Measurements from ENCODE around the gene RPS18. TPM values are rescaled to one million over a fixed set of nuclear protein-coding genes. Genes with fewer than 3 reads are reported as not detected.

The RPS18 gene
- total and polyA plus RNA-seq, 9 of the 15 experiments (the other 6 are each of a cell fraction or from before 2014, with no cell fraction given) = 5,023 to 17,516 (median 8,131) TPM

DNA sequence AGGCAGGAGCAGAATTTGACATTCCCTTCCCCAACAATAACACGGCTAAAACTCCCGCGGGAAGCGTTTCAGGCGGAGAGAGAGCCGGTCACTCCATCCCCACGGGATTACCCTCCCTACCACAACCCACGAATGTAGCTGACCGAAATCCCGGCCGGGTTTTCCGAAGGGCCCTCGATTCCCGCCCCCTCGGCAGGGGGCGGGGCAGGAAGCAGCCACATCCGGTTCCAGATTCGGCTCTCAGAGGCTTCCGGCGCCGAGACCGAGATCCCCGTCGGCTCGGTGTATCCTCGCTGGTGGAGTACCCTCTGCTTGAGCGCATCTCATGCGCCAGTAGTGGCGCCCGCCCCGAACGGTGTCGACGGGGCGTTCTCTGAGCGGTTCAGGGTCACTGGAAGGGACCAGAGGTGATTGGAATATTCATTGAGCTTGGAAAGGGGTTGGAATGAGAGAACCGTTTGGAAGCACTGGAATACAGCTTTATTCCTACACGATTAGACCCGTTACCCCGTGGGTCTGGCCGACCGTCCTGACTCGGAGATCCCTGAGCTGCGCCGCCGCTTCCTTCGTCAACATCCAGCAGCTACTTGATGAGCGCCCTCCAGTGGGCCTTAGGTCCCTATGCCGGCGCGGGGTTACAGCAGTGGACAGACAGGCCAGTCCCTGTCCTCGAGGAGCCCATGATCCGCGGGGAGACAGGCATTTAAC, 27.5 kb downstream of the RPS18 start (continued):
- TF ChIP-seq, protein P1, sequence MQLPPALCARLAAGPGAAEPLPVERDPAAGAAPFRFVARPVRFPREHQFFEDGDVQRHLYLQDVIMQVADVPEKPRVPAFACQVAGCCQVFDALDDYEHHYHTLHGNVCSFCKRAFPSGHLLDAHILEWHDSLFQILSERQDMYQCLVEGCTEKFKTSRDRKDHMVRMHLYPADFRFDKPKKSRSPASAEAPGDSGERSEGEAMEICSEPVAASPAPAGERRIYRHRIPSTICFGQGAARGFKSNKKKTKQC (CRISPR knock-in tag; IDR thresholded peaks at IDR 0.05) = 0 out of 2 replicates have a peak, but pooled peaks have one; percentile 78
- TF ChIP-seq NONO (IDR thresholded peaks at IDR 0.05; ENCODE audit: low read depth in 2 of 2, low read length in 1 of 2) = peak in 1 of 2 experiments; percentile 18; a peak in 1 of 4 replicates
- peak; percentile 92 for TF ChIP-seq GATAD2B (IDR thresholded peaks at IDR 0.05; ENCODE audit: borderline replicate concordance)
- TF ChIP-seq GABPA (tag; conservative IDR thresholded peaks at IDR 0.05; ENCODE audit: low read depth) = peak; percentile 97
- peak; percentile 43 to 83; a peak in 3 of 4 replicates for TF ChIP-seq FOXA3 (CRISPR knock-in tag; conservative IDR thresholded peaks at IDR 0.05 in 1 of 2, IDR thresholded peaks at IDR 0.05 in 1 of 2)
- TF ChIP-seq NCOR1 (IDR thresholded peaks at IDR 0.05) = no peak; the same call in none of the 2 replicates
- peak; percentile 80 for TF ChIP-seq HMGN3 (IDR thresholded peaks at IDR 0.05; ENCODE audit: borderline replicate concordance, extremely low read depth, insufficient read length, low read depth, low read length)
- TF ChIP-seq EZH2 (IDR thresholded peaks at IDR 0.05; ENCODE audit: borderline replicate concordance, low read depth, low read length) = no peak
- TF ChIP-seq, protein P2, sequence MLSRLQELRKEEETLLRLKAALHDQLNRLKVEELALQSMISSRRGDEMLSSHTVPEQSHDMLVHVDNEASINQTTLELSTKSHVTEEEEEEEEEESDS (CRISPR knock-in tag; IDR thresholded peaks at IDR 0.05) = no peak
- peak; percentile 26; the same call in 1 of the 2 replicates for TF ChIP-seq ATF4 (CRISPR knock-in tag; IDR thresholded peaks at IDR 0.05)
- TF ChIP-seq ZNF408 (CRISPR knock-in tag; IDR thresholded peaks at IDR 0.05; ENCODE audit: low read depth) = no peak
- TF ChIP-seq CBFB (CRISPR knock-in tag; IDR thresholded peaks at IDR 0.05) = no peak
- TF ChIP-seq SIN3B (IDR thresholded peaks at IDR 0.05; ENCODE audit: low read depth) = peak; percentile 30; the same call in 1 of the 2 replicates
- no peak for TF ChIP-seq ZNF354B (CRISPR knock-in tag; IDR thresholded peaks at IDR 0.05)
- TF ChIP-seq NR4A1 (CRISPR knock-in tag; IDR thresholded peaks at IDR 0.05) = no peak
- peak; percentile 58 for TF ChIP-seq NR4A1 (tag; IDR thresholded peaks at IDR 0.05)
- no peak for TF ChIP-seq CEBPB (tag; IDR thresholded peaks at IDR 0.05)
- no peak for TF ChIP-seq TSC22D4 (tag; IDR thresholded peaks at IDR 0.05)
- TF ChIP-seq YBX1 (IDR thresholded peaks at IDR 0.05) = no peak
- 0 out of 2 replicates have a peak, but pooled peaks have one; percentile 14 for TF ChIP-seq LARP7 (IDR thresholded peaks at IDR 0.05)
- peak; percentile 82; the same call in 1 of the 2 replicates for TF ChIP-seq BRD4 (IDR thresholded peaks at IDR 0.05)
- peak; percentile 85 for TF ChIP-seq CBX1 (IDR thresholded peaks at IDR 0.05; ENCODE audit: low read depth)
- TF ChIP-seq HNRNPK (IDR thresholded peaks at IDR 0.05; ENCODE audit: low read depth, low read length, poor library complexity, severe bottlenecking) = no peak
- peak; percentile 53; the same call in 1 of the 2 replicates for TF ChIP-seq MIER1 (IDR thresholded peaks at IDR 0.05; ENCODE audit: low read depth)
- TF ChIP-seq, protein P3, sequence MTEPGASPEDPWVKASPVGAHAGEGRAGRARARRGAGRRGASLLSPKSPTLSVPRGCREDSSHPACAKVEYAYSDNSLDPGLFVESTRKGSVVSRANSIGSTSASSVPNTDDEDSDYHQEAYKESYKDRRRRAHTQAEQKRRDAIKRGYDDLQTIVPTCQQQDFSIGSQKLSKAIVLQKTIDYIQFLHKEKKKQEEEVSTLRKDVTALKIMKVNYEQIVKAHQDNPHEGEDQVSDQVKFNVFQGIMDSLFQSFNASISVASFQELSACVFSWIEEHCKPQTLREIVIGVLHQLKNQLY (CRISPR knock-in tag; conservative IDR thresholded peaks at IDR 0.05) = peak; percentile 54 to 88
- TF ChIP-seq ZNF764 (CRISPR knock-in tag; IDR thresholded peaks at IDR 0.05; ENCODE audit: low read depth) = 0 out of 2 replicates have a peak, but pooled peaks have one; percentile 33
- TF ChIP-seq HDAC1 (IDR thresholded peaks at IDR 0.05) = peak; percentile 52 to 63; a peak in 2 of 4 replicates
- TF ChIP-seq ERF (CRISPR knock-in tag; IDR thresholded peaks at IDR 0.05) = 0 out of 2 replicates have a peak, but pooled peaks have one; percentile 37

Measured in K562 (cell line).